Adrenal gland (tissue), 12 donors: ENCODE data around the gene SEPTIN12. TPM values are rescaled to one million over a fixed set of nuclear protein-coding genes. Genes with fewer than 3 reads are reported as not detected.

Experiments used
- DNase-seq, 7 donors: peaks; one replicate each; pipeline ENCODE4 v3.0.0-alpha.2; 2019 to 2020
- H3K27ac ChIP-seq, 5 donors: fragments of 200-600 bp; sonication (generic) in 4 of 5; 1 replicate in 3 of 5; 2 replicates in 2 of 5; pipeline versions ENCODE4 v1.5.1 to v1.8.0; 2016 to 2020; ENCODE audit warnings: mild to moderate bottlenecking in 1 of 5
- H3K27me3 ChIP-seq: fragments of 200-600 bp; 2 replicates; pipeline ENCODE4 v1.8.0; 2021
- H3K36me3 ChIP-seq, 2 donors: fragments of 200-600 bp; replicated peaks in 1 of 2; 1 replicate in 1 of 2; 2 replicates in 1 of 2; pipeline versions ENCODE4 v1.5.1 to v1.8.0; 2018 to 2022
- H3K4me1 ChIP-seq, 2 donors: fragments of 200-600 bp; replicated peaks in 1 of 2; 1 replicate in 1 of 2; 2 replicates in 1 of 2; pipeline versions ENCODE4 v1.5.1 to v1.8.0; 2018 to 2021
- H3K4me3 ChIP-seq, 4 donors: fragments of 200-600 bp; sonication (generic) in 3 of 4; one replicate each; pipeline ENCODE4 v1.5.1; 2016 to 2018
- H3K9me3 ChIP-seq, 3 donors: fragments of 200-600 bp; sonication (generic) in 1 of 3; replicated peaks in 1 of 3; 1 replicate in 2 of 3; 2 replicates in 1 of 3; pipeline versions ENCODE4 v1.5.1 to v1.8.0; 2016 to 2021
- POLR2A ChIP-seq, 2 donors: fragments of 450-650 bp; IDR thresholded peaks; one replicate each; pipeline ENCODE4 v1.6.1; 2017; ENCODE audit warnings: antibody characterized with exemption in 2 of 2, mild to moderate bottlenecking in 2 of 2, moderate library complexity in 1 of 2
- WGBS, 4 donors: extraction: QIAGEN DNeasy Blood & Tissue Kit in 2 of 4; methylation state at CpG; one replicate each; pipeline versions ENCODE4 v1.1.5 to v1.1.7; 2013 to 2017; 5-methylcytosine and 5-hydroxymethylcytosine counted together
- intact Hi-C, 2 donors: fragments of 100-400 bp; cut with DNase I; formaldehyde crosslinking; loops; one replicate each; pipeline versions ENCODE4 v1.14.1 to v1.15.0; 2022 to 2023
- polyA plus RNA-seq, 3 donors: library from polyadenylated mRNA; stranded (reverse); fragments of 200-250 nt in 2 of 3; fragments of 350-450 nt in 1 of 3; fragmentation: Illumina TruSeq in 1 of 3; extraction: RNeasy Lipid Tissue Mini Kit (QIAGEN cat#74804) in 1 of 3; gene quantifications; one replicate each; pipeline ENCODE4 v1.2.3, GENCODE V29; 2013 to 2014
- total RNA-seq, 9 donors: library from RNA; depleted of rRNA in 4 of 9; stranded (reverse); fragments of >200 nt in 4 of 9; fragments of 120-200 nt in 1 of 9; fragmentation: NEBNext Ultra II Directional in 1 of 9; extraction: Animal tissue kit (Norgen Biotek cat#: 25700) in 1 of 9; gene quantifications; one replicate each; pipeline versions ENCODE4 v1.1.0 to v1.2.4, GENCODE V29; 2013 to 2023
- TF ChIP-seq, protein P1 (sequence below), 6 experiments: fragments of 450-650 bp in 4 of 6; fragments of 200-600 bp in 2 of 6; sonication (generic) in 1 of 6; IDR thresholded peaks; 1 replicate in 5 of 6; 2 replicates in 1 of 6; pipeline versions ENCODE4 v1.5.1 to v1.8.0; 2016 to 2021; ENCODE audit warnings: antibody characterized with exemption in 6 of 6, mild to moderate bottlenecking in 2 of 6, moderate library complexity in 1 of 6
- donor health status: healthy with polysubstance abuse.
- donor health status: Bipolar disorder and iron deficiency.
- donor health status: DM: yes; HTN: yes; CAD: no.
- donor health status: DM: no; HTN: no; CAD: no.
- donor health status: DM: no; HTN: no; CAD: no.
- donor health status: DM: yes; HTN: yes; CAD: no.

Gene SEPTIN12
- total and polyA plus RNA-seq, 12 donors, result 1.1 TPM; not detected in 11

DNA sequence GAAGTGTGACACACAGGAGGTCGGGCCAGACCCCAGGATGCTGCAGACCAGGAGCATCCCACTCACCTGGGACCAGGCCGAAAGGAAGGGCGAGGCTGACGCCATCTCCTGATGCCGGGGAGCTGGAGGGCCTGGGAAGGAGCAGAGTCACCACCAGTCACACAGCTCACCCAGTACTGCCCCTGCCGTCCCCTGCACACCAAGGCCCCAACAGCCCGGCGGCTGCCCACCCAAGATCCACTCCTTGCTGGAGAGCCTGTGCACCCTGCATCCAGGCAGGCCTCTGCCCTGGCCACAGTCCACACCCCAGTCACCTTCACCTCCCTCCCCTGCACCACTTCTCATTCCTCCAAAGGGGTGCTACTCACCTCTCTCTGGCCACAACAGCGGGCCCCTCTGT, 25.9 kb downstream of the SEPTIN12 start:
- Histone ChIP-seq H3K9me3 (no peaks in the 10 kb centered on the region), H3K36me3 (peaks cover 0 to 73% of the 10 kb centered on the region in 2 donors), H3K27me3 (no peaks in the 10 kb centered on the region), H3K4me1 (peaks cover 8 to 15% of the 10 kb centered on the region in 2 donors), H3K27ac (no peak overlapping the region), H3K4me3 (no peak overlapping the region)
- WGBS, 4 donors, result 90 to 94% (median 93%) methylated on average over 7 to 9 of the region's 9 CpGs
- intact Hi-C loops, result no loop called here
- no peak for TF ChIP-seq POLR2A (IDR thresholded peaks at IDR 0.05)
- TF ChIP-seq, protein P1, sequence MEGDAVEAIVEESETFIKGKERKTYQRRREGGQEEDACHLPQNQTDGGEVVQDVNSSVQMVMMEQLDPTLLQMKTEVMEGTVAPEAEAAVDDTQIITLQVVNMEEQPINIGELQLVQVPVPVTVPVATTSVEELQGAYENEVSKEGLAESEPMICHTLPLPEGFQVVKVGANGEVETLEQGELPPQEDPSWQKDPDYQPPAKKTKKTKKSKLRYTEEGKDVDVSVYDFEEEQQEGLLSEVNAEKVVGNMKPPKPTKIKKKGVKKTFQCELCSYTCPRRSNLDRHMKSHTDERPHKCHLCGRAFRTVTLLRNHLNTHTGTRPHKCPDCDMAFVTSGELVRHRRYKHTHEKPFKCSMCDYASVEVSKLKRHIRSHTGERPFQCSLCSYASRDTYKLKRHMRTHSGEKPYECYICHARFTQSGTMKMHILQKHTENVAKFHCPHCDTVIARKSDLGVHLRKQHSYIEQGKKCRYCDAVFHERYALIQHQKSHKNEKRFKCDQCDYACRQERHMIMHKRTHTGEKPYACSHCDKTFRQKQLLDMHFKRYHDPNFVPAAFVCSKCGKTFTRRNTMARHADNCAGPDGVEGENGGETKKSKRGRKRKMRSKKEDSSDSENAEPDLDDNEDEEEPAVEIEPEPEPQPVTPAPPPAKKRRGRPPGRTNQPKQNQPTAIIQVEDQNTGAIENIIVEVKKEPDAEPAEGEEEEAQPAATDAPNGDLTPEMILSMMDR (IDR thresholded peaks at IDR 0.05), result no peak
- DNase-seq, result no peak

DNA sequence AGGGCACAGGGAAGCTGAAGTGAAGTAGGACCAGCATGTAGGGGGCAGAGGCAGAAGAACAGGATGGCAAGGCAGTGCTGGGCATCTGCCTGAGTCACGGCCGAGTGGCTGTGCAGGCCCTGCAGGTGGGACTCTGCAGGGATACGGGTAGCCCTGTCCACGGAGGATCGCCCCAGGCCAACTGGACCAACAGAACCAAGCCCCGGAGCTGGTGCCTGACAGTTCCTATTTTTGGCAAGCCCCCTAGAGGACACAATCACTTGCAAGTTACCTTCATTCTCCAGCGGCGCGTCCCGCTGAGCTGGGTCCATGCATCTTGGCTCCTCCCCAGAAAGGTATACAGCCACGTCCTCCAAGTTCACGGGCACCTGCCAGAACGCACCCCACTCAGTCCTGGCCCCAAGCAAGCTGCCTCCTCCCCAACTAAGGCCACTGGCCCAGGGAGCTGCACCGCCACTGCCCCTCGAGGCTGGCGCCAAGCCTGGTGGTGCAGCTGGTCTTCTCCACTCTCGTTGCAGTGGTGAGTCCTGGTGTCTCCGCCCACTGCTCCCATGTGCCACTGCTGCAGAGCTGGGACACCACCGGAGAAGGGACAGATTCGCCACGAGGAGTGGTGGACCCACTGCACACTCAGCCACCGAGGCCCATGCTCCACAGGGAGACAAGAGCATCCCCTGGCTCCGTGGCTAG, 27.8 kb downstream of the SEPTIN12 start:
- DNase-seq, result no peak
- H3K4me1 ChIP-seq, result peaks cover 0 to 5% of the 10 kb centered on the region in 2 donors
- no peaks in the 10 kb centered on the region for H3K9me3 ChIP-seq
- H3K36me3 ChIP-seq, result peaks cover 0 to 76% of the 10 kb centered on the region in 2 donors
- no peaks in the 10 kb centered on the region for H3K27me3 ChIP-seq
- WGBS, 4 donors, result 91 to 92% (median 92%) methylated on average over 9 to 23 of the region's 23 CpGs
- no peak overlapping the region for H3K4me3 ChIP-seq
- H3K27ac ChIP-seq, result no peak overlapping the region
- TF ChIP-seq POLR2A (IDR thresholded peaks at IDR 0.05), result no peak
- TF ChIP-seq, protein P1 (IDR thresholded peaks at IDR 0.05), result no peak
- intact Hi-C loops, result no loop called here

DNA sequence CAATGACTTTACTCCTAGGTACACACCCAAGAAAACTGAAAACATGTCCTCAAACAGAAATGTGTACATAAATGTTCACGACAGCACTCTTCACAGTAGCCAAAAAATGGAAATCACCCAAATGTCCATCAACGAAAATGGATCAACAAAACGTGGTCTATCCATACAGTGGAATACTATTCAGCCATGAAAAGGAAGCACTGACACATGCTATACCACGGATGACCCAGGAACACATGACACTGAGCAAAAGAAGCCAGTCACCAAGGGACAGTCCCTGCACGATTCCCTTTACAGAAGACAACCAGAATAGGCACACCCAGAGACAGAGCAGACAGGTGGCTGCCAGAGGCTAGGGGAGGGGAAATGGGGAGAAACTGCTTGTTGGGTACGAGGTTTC, 32.5 kb downstream of the SEPTIN12 start:
- 93 to 97% (median 96%) methylated on average over 6 of the region's 6 CpGs for WGBS, 4 donors
- no peak overlapping the region for H3K27ac ChIP-seq

DNA sequence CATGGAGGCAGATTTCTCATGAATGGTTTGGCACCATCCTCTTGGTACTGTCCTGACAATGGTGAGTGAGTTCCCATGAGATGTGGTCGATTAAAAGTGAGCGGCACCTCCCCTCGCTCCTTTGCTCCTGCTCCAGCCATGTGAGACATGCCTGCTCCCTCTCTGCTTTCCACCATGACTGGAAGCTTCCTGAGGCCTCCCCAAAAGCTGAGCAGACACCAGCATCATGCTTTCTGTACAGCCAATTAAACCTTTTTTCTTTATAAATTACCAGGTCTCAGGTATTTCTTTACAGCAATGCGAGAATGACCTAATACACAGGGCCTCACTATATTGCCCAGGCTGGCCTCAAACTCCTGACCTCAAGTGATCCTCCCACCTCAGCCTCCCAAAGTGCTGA, 33.3 kb downstream of the SEPTIN12 start:
- Histone ChIP-seq H3K27ac (no peak overlapping the region), H3K9me3 (no peaks in the 10 kb centered on the region), H3K4me1 (no peaks in the 10 kb centered on the region), H3K4me3 (no peak overlapping the region), H3K36me3 (peaks cover 0 to 70% of the 10 kb centered on the region in 2 donors), H3K27me3 (no peaks in the 10 kb centered on the region)
- DNase-seq, result no peak
- WGBS, 4 donors, result 91 to 99% (median 97%) methylated on average over 4 of the region's 4 CpGs
- intact Hi-C loops, result no loop called here
- TF ChIP-seq POLR2A (IDR thresholded peaks at IDR 0.05), result no peak
- TF ChIP-seq, protein P1 (IDR thresholded peaks at IDR 0.05), result no peak

More for the DNA sequence above, 32.5 kb downstream of the SEPTIN12 start:
- H3K36me3 ChIP-seq, result peaks cover 0 to 74% of the 10 kb centered on the region in 2 donors
- no peak for DNase-seq
- no peaks in the 10 kb centered on the region for H3K9me3 ChIP-seq
- no peak for TF ChIP-seq POLR2A (IDR thresholded peaks at IDR 0.05)
- TF ChIP-seq, protein P1 (IDR thresholded peaks at IDR 0.05), result no peak
- no peaks in the 10 kb centered on the region for H3K27me3 ChIP-seq
- no peak overlapping the region for H3K4me3 ChIP-seq
- no peaks in the 10 kb centered on the region for H3K4me1 ChIP-seq
- intact Hi-C loops, result no loop called here
